Measurements from ENCODE around the gene PPP2R1B. TPM values are rescaled to one million over a fixed set of nuclear protein-coding genes. Genes with fewer than 3 reads are reported as not detected.

PPP2R1B gene
- total and polyA plus RNA-seq, 2 of the 8 experiments (the other 6 are each of a cell fraction or from before 2014, with no cell fraction given), result 25.8 to 87.0 TPM

DNA sequence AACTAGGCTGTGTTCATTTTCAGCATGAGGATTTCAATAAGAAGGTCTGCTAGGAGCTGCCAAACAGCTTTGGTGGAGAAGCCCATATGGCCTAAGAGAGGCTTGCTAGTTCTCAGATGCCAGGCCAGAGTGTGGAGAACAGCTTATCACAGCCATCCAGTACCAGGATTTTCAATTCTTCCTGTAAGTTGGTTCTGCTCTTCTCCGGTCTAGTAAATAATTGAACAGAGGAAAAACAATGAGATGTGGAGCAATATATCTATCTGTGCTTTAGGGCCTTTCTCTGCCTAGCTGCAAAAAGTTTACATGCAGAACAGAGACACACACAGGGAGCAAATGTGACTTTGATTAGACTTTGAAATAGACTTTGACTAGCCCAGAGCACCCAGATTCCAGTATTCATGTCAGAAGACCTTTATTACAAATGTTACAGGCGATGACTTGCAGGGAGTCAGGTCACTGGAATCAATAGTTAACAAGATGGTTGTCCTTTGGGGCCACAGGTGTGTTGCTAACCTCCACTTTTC is 19.8 kb upstream of the PPP2R1B start:
- DNase-seq (ENCODE audit: low read depth in 1 of 2, low spot score in 2 of 2) (no peak), FAIRE-seq (no peak)
- H3K4me3 ChIP-seq (ENCODE audit: extremely low read depth in 1 of 4, insufficient read depth in 2 of 4, low read depth in 3 of 4, low read length in 4 of 4), result no peak overlapping the region
- H3K23ac ChIP-seq (ENCODE audit: insufficient read length), result no peak overlapping the region
- H3K79me1 ChIP-seq (ENCODE audit: low read depth, low read length), result no peaks in the 10 kb centered on the region
- H3K27me3 ChIP-seq (replicated peaks in 1 of 4; ENCODE audit: control insufficient read depth in 3 of 4, extremely low read depth in 1 of 4, insufficient read depth in 3 of 4, low read length in 3 of 4), result no peaks in the 10 kb centered on the region
- H2BK15ac ChIP-seq (ENCODE audit: low read length), result no peak overlapping the region
- H2BK5ac ChIP-seq (ENCODE audit: low read depth, low read length), result no peak overlapping the region
- no peak overlapping the region for H3K56ac ChIP-seq (replicated peaks; ENCODE audit: insufficient read length, low read depth, low read length)
- no peak overlapping the region for H3K14ac ChIP-seq (ENCODE audit: insufficient read length)
- no peaks in the 10 kb centered on the region for H3K9me3 ChIP-seq (ENCODE audit: insufficient read depth in 2 of 2, low read depth in 1 of 2, low read length in 1 of 2)
- 87% methylated on average over 2 of the region's 2 CpGs; no CpG with 5 or more reads in 1 of the 2 experiments for WGBS, 2 experiments (ENCODE audit: extremely low coverage in 1 of 2, insufficient coverage in 1 of 2, insufficient read length in 1 of 2, insufficient replicate concordance in 2 of 2, low coverage in 1 of 2, low lambda C conversion rate in 2 of 2, missing lambda C conversion rate in 1 of 2)
- H3K4me1 ChIP-seq (replicated peaks in 1 of 4; ENCODE audit: control insufficient read depth in 3 of 4, insufficient read depth in 4 of 4, low read length in 3 of 4), result no peaks in the 10 kb centered on the region
- no peak overlapping the region for H4K8ac ChIP-seq (ENCODE audit: extremely low read depth, insufficient read depth, low read length)
- H3K4ac ChIP-seq (replicated peaks; ENCODE audit: insufficient read length, low read depth, low read length), result no peak overlapping the region
- no peak overlapping the region for H2BK120ac ChIP-seq (replicated peaks; ENCODE audit: low read depth, low read length)
- no peak overlapping the region for H4K5ac ChIP-seq (ENCODE audit: insufficient read length, low read depth, low read length)
- no peak overlapping the region for H2BK20ac ChIP-seq (ENCODE audit: low read length)
- H3K9ac ChIP-seq (replicated peaks in 1 of 4; ENCODE audit: extremely low read depth in 1 of 4, low read depth in 3 of 4, low read length in 3 of 4), result no peak overlapping the region
- ChIA-PET POLR2A (ENCODE audit: partially characterized antibody) (interaction anchor here (0.9 kb wide), 1 partner anchor 21 kb away, joined by 3 read pairs; no protein-coding TSS in a partner anchor), CTCF (ENCODE audit: partially characterized antibody) (interaction anchor here (0.7 to 1.2 kb wide), 3 partner anchors 10 to 199 kb away, joined by 3 read pairs; no protein-coding TSS in a partner anchor)
- H3K27ac ChIP-seq (ENCODE audit: low read depth, low read length), result no peak overlapping the region
- H3K79me2 ChIP-seq (ENCODE audit: control insufficient read depth in 1 of 2, insufficient read depth in 2 of 2, low read length in 2 of 2), result no peaks in the 10 kb centered on the region
- no peak overlapping the region for H2AFZ ChIP-seq (ENCODE audit: low read length)
- H2BK12ac ChIP-seq (ENCODE audit: low read depth, low read length), result no peak overlapping the region
- H3K36me3 ChIP-seq (ENCODE audit: control insufficient read depth in 2 of 4, insufficient read depth in 4 of 4, low read length in 3 of 4), result peaks cover 0 to 6% (median 3%) of the 10 kb centered on the region in 4 experiments; a peak in 3 of 8 replicates
- H4K91ac ChIP-seq (replicated peaks; ENCODE audit: insufficient read length, low read length), result no peak overlapping the region
- no peak overlapping the region for H3K18ac ChIP-seq (ENCODE audit: extremely low read depth, low read length)
- no peaks in the 10 kb centered on the region for H3K23me2 ChIP-seq (ENCODE audit: low read depth, low read length)
- H3K4me2 ChIP-seq (ENCODE audit: insufficient read depth in 1 of 2, low read depth in 2 of 2, low read length in 2 of 2), result no peak overlapping the region
- no peaks in the 10 kb centered on the region for H4K20me1 ChIP-seq (replicated peaks in 1 of 2; ENCODE audit: control insufficient read depth in 1 of 2, insufficient read depth in 2 of 2, low read length in 2 of 2)
- H2AK5ac ChIP-seq (ENCODE audit: low read depth, low read length), result no peak overlapping the region
- TF ChIP-seq TBP (IDR thresholded peaks at IDR 0.05; ENCODE audit: low read depth, low read length), result no peak
- TF ChIP-seq RNF2 (IDR thresholded peaks at IDR 0.05; ENCODE audit: borderline replicate concordance, low read depth, low read length, missing control alignments, poor library complexity, severe bottlenecking), result no peak
- no peak for TF ChIP-seq FOSL1 (IDR thresholded peaks at IDR 0.05; ENCODE audit: insufficient read depth, low read depth, low read length)
- TF ChIP-seq RBBP5 (IDR thresholded peaks at IDR 0.05; ENCODE audit: borderline replicate concordance, low read depth, low read length), result no peak
- TF ChIP-seq, protein P1, sequence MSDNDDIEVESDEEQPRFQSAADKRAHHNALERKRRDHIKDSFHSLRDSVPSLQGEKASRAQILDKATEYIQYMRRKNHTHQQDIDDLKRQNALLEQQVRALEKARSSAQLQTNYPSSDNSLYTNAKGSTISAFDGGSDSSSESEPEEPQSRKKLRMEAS (IDR thresholded peaks at IDR 0.05), result no peak
- TF ChIP-seq BRCA1 (IDR thresholded peaks at IDR 0.05; ENCODE audit: low read depth, low read length), result no peak
- no peak for TF ChIP-seq EGR1 (IDR thresholded peaks at IDR 0.05; ENCODE audit: borderline replicate concordance, low read depth, low read length)
- no peak for TF ChIP-seq SP1 (IDR thresholded peaks at IDR 0.05; ENCODE audit: low read depth, low read length)
- TF ChIP-seq YY1 (IDR thresholded peaks at IDR 0.05; ENCODE audit: low read depth, low read length), result no peak
- TF ChIP-seq RAD21 (IDR thresholded peaks at IDR 0.05 in 1 of 2, conservative IDR thresholded peaks at IDR 0.05 in 1 of 2; ENCODE audit: low read depth in 2 of 2, low read length in 2 of 2), result no peak
- no peak for TF ChIP-seq ZNF274 (IDR thresholded peaks at IDR 0.05; ENCODE audit: borderline replicate concordance, extremely low read depth, low read length)
- no peak for TF ChIP-seq SAP30 (IDR thresholded peaks at IDR 0.05; ENCODE audit: insufficient read depth, insufficient replicate concordance, low read length)
- TF ChIP-seq KDM5A (IDR thresholded peaks at IDR 0.05; ENCODE audit: low read length), result no peak

Measured in H1 (cell line).